HL-60 (cell line): ENCODE measurements around the gene EGFL6.
A peak's percentile ranks its signal among the peaks of the same experiment; 100 is the strongest.

Experiments used
- DNase-seq, 2 experiments: peaks; one replicate each; pipeline ENCODE4 v3.0.0-alpha.2; 2010 to 2020; ENCODE audit warnings: low read depth in 1 of 2, low spot score in 1 of 2
- H3K27ac ChIP-seq: fragments of 250-450 bp; sonication (Bioruptor Pico); replicated peaks from 2 replicates; pipeline ENCODE4 v1.5.1; 2020; ENCODE audit warnings: mild to moderate bottlenecking, moderate library complexity
- H3K27me3 ChIP-seq: fragments of 250-450 bp; sonication (Bioruptor Pico); 2 replicates; pipeline ENCODE4 v1.5.1; 2021; ENCODE audit warnings: mild to moderate bottlenecking, moderate library complexity; ENCODE audit not compliant: insufficient read depth, poor library complexity, severe bottlenecking
- H3K4me3 ChIP-seq: replicated peaks from 2 replicates; pipeline ENCODE4 v1.5.1; 2011; ENCODE audit warnings: mild to moderate bottlenecking, control low read depth, low read length; ENCODE audit not compliant: insufficient read depth
- GABPA ChIP-seq: IDR thresholded peaks from 2 replicates; pipeline ENCODE4 v1.6.1; 2012; ENCODE audit warnings: low read depth
- POLR2AphosphoS5 ChIP-seq: IDR thresholded peaks from 2 replicates; pipeline ENCODE4 v1.6.1; 2012; ENCODE audit warnings: low read depth
- REST ChIP-seq: IDR thresholded peaks from 2 replicates; pipeline ENCODE4 v1.6.1; 2012; ENCODE audit warnings: low read depth; ENCODE audit not compliant: insufficient replicate concordance
- SPI1 ChIP-seq: IDR thresholded peaks from 2 replicates; pipeline ENCODE4 v1.6.1; 2012; ENCODE audit warnings: low read depth, mild to moderate bottlenecking, borderline replicate concordance
- TF ChIP-seq, protein P1 (sequence below): IDR thresholded peaks from one replicate; pipeline ENCODE4 v1.5.1; 2011; ENCODE audit warnings: low read length, control low read depth, inconsistent platforms; ENCODE audit not compliant: insufficient read depth

The EGFL6 gene

DNA sequence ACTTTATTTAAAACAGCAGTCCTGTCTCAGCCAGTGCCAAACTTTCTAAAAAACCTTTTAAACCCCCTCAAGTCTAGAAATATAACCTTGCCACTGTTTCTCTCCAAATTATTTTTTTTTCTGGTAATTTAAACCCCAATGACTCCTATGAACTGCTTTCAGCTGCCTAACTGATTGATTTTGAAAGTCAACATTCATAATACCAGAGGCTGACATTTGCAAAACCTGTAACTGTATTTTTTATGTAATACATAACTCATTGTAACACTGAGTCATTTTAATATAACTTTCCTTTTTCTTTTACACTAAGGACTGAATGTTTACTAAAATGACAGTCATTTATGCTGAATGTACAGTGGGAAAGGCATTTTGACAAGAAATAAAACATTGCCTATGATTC lies 19.1 kb upstream of the EGFL6 start:
- peaks cover 6% of the 10 kb centered on the region for H3K27me3 ChIP-seq
- TF ChIP-seq POLR2AphosphoS5, result no peak
- TF ChIP-seq REST, result no peak
- TF ChIP-seq SPI1, result no peak
- TF ChIP-seq, protein P1, sequence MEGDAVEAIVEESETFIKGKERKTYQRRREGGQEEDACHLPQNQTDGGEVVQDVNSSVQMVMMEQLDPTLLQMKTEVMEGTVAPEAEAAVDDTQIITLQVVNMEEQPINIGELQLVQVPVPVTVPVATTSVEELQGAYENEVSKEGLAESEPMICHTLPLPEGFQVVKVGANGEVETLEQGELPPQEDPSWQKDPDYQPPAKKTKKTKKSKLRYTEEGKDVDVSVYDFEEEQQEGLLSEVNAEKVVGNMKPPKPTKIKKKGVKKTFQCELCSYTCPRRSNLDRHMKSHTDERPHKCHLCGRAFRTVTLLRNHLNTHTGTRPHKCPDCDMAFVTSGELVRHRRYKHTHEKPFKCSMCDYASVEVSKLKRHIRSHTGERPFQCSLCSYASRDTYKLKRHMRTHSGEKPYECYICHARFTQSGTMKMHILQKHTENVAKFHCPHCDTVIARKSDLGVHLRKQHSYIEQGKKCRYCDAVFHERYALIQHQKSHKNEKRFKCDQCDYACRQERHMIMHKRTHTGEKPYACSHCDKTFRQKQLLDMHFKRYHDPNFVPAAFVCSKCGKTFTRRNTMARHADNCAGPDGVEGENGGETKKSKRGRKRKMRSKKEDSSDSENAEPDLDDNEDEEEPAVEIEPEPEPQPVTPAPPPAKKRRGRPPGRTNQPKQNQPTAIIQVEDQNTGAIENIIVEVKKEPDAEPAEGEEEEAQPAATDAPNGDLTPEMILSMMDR, result no peak
- no peak for TF ChIP-seq GABPA
- no peak for DNase-seq
- no peak overlapping the region for H3K27ac ChIP-seq
- H3K4me3 ChIP-seq, result no peak overlapping the region

DNA sequence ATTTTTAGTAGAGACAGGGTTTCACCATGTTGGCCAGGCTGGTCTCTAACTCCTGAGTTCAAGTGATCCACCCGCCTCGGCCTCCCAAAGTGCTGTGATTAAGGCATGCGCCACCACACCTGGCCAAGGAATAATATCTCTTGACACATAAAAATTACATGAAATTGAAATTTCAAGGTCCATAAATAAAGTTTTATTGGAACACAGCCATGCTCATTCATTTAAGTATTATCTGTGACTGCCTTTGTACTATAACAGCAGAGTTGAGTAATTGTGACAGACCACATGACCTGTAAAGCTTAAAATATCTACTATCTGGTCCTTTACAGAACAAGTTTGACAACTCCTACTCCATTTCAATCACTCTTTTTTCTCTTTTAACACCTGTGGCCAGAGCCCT lies 17.8 kb upstream of the EGFL6 start:
- TF ChIP-seq POLR2AphosphoS5, result no peak
- DNase-seq, result no peak
- H3K27me3 ChIP-seq, result peaks cover 4% of the 10 kb centered on the region
- no peak overlapping the region for H3K4me3 ChIP-seq
- no peak overlapping the region for H3K27ac ChIP-seq

- no peak for TF ChIP-seq REST
- no peak for TF ChIP-seq SPI1
- no peak for TF ChIP-seq POLR2AphosphoS5
- Histone ChIP-seq H3K27me3 (peaks cover 4% of the 10 kb centered on the region), H3K27ac (no peak overlapping the region), H3K4me3 (no peak overlapping the region)
- DNase-seq, result no peak
Observed at GRCh38 chrX:13552892-13553291, 16.5 kb upstream of the EGFL6 start.

DNA sequence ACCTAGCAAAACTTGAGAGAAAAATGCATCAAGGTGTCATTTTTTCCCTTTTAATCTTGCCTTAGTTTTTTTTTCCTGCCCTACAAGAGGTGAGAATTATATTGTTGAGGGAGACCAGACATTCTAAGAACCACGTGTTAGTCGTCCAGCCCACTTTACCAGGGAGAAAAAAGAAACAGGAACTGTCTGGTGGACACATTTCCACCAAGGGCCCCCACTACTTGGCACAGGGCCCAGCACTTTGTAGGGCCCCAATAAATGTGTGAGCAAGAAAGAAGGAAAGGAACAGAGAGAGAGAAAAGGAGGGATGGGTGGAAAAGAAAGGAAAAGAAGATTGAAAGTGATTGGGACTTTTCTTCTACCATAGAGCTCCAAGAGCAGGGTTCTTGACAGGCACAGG lies 3.9 kb upstream of the EGFL6 start:
- no peak overlapping the region for H3K27ac ChIP-seq
- H3K27me3 ChIP-seq, result peaks cover 23% of the 10 kb centered on the region
- DNase-seq, result peak in 1 of 2 experiments; percentile 4
- TF ChIP-seq POLR2AphosphoS5 (no peak), SPI1 (peak; percentile 51; the same call in 1 of the 2 replicates)
- no peak overlapping the region for H3K4me3 ChIP-seq

DNA sequence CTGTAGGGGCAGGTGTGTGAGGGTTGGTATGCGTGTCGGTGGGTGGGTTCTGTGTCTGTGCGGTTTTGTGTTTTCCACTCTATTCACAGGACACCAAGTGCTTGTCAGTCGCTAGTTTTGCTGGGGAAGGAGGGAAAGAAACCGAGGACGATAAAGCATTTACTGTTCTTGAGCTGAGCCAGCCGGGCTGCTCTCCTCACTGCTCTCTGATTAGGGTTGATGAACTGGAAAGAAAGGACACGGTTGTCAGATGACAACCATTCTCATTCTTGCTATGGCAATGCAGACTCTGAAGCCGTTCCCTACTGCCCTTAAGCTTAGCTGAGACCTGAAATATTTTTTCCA lies 832 bp downstream of the EGFL6 start:
- no peak for TF ChIP-seq REST
- TF ChIP-seq POLR2AphosphoS5, result no peak
- TF ChIP-seq GABPA, result no peak
- TF ChIP-seq SPI1, result no peak
- TF ChIP-seq, protein P1, result no peak
- Histone ChIP-seq H3K27ac (no peak overlapping the region), H3K4me3 (no peak overlapping the region), H3K27me3 (peaks cover 24% of the 10 kb centered on the region)
- no peak for DNase-seq
